Measurements from ENCODE around the gene CCDC63.

CCDC63 gene

GRCh38 chr12:110888256-110888991, 41.6 kb downstream of the CCDC63 start:
- no peak for DNase-seq

GRCh38 chr12:110889361-110889760, 42.6 kb downstream of the CCDC63 start:
- no peak for DNase-seq

GRCh38 chr12:110893956-110894355, 47.2 kb downstream of the CCDC63 start:
- no peak for DNase-seq

GRCh38 chr12:110896559-110896958, 49.8 kb downstream of the CCDC63 start:
- DNase-seq = no peak

GRCh38 chr12:110901401-110901800, 54.6 kb downstream of the CCDC63 start:
- no peak for DNase-seq

GRCh38 chr12:110903511-110903910, 56.7 kb downstream of the CCDC63 start:
- no peak for DNase-seq

GRCh38 chr12:110906083-110906482, 59.3 kb downstream of the CCDC63 start:
- no peak for DNase-seq

- no peak for DNase-seq
Measured at GRCh38 chr12:110906516-110906915, 59.7 kb downstream of the CCDC63 start.

- DNase-seq = no peak
Measured at GRCh38 chr12:110906985-110907384, 60.2 kb downstream of the CCDC63 start.

GRCh38 chr12:110907583-110907982, 60.8 kb downstream of the CCDC63 start:
- DNase-seq = no peak

GRCh38 chr12:110908377-110909152, 61.8 kb downstream of the CCDC63 start:
- DNase-seq = no peak

- no peak for DNase-seq
Measured at GRCh38 chr12:110912263-110912662, 65.5 kb downstream of the CCDC63 start.

- DNase-seq = no peak
Measured at GRCh38 chr12:110913119-110914056, 66.6 kb downstream of the CCDC63 start.

GRCh38 chr12:110916295-110916875, 69.6 kb downstream of the CCDC63 start:
- DNase-seq = no peak

GRCh38 chr12:110917467-110917866, 70.7 kb downstream of the CCDC63 start:
- no peak for DNase-seq

- DNase-seq = no peak
Measured at GRCh38 chr12:110917961-110918360, 71.2 kb downstream of the CCDC63 start.

GRCh38 chr12:110919720-110920119, 72.9 kb downstream of the CCDC63 start:
- no peak for DNase-seq

GRCh38 chr12:110920324-110920910, 73.6 kb downstream of the CCDC63 start, which contains the start of gene MYL2:
Gene MYL2, minus strand, starts transcription at chr12:110920579. Its CDS starts 50 bp downstream, at chr12:110920529.
- DNase-seq = no peak

GRCh38 chr12:110921262-110921661, 74.5 kb downstream of the CCDC63 start:
- no peak for DNase-seq

GRCh38 chr12:110922652-110923051, 75.9 kb downstream of the CCDC63 start:
- DNase-seq = no peak

GRCh38 chr12:110923192-110923591, 76.4 kb downstream of the CCDC63 start:
- no peak for DNase-seq

- no peak for DNase-seq
Measured at GRCh38 chr12:110923692-110924334, 77.0 kb downstream of the CCDC63 start.

All from T-helper 9 cell (primary cell).